Measurements from ENCODE around the gene AMOTL2.

DNA sequence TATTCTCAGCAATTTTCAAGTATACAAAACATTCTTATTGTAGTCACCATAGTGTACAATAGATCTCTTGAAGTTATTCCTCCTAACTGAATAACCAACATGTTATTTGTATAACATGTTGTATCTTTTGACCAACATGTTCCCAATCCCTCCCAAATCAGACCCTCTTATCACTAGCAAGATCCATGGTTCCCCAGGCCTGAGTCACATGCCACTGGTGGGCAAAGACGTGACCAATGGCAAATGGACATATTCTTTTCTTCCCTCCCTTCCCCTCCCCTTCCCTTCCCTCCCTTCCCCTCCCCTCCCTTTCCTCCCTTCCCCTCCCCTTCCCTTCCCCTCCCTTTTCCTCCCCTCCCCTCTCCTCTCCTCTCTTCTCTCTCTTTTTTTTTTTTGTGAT is 45.4 kb downstream of the AMOTL2 start:
- TF ChIP-seq, protein P1, sequence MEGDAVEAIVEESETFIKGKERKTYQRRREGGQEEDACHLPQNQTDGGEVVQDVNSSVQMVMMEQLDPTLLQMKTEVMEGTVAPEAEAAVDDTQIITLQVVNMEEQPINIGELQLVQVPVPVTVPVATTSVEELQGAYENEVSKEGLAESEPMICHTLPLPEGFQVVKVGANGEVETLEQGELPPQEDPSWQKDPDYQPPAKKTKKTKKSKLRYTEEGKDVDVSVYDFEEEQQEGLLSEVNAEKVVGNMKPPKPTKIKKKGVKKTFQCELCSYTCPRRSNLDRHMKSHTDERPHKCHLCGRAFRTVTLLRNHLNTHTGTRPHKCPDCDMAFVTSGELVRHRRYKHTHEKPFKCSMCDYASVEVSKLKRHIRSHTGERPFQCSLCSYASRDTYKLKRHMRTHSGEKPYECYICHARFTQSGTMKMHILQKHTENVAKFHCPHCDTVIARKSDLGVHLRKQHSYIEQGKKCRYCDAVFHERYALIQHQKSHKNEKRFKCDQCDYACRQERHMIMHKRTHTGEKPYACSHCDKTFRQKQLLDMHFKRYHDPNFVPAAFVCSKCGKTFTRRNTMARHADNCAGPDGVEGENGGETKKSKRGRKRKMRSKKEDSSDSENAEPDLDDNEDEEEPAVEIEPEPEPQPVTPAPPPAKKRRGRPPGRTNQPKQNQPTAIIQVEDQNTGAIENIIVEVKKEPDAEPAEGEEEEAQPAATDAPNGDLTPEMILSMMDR (IDR thresholded peaks at IDR 0.05; ENCODE audit: low read depth, low read length), result no peak
- TF ChIP-seq EZH2phosphoT487 (IDR thresholded peaks at IDR 0.05; ENCODE audit: low read depth), result no peak

Measured in OCI-LY3 (cell line).